Neural crest cell (in vitro differentiated cells): ENCODE results near the gene RGS11. TPM values are rescaled to one million over a fixed set of nuclear protein-coding genes. Genes with fewer than 3 reads are reported as not detected.
A peak's percentile ranks its signal among the peaks of the same experiment; 100 is the strongest.

Experiments
- DNase-seq: peaks from one replicate; pipeline ENCODE4 v3.0.0; 2021; ENCODE audit warnings: low read depth, mixed read lengths, low spot score
- H3K27ac Mint-ChIP-seq: one replicate; pipeline ENCODE4 v1.8.0; 2021; ENCODE audit warnings: mild to moderate bottlenecking, mixed read lengths; ENCODE audit not compliant: unreplicated experiment
- H3K27me3 Mint-ChIP-seq: 2 replicates; pipeline ENCODE4 v1.8.0; 2021; ENCODE audit warnings: low read depth, mild to moderate bottlenecking, mixed read lengths
- H3K36me3 Mint-ChIP-seq: 2 replicates; pipeline ENCODE4 v1.8.0; 2021; ENCODE audit warnings: low read depth, mild to moderate bottlenecking, mixed read lengths
- H3K4me1 Mint-ChIP-seq: 2 replicates; pipeline ENCODE4 v1.8.0; 2021; ENCODE audit warnings: mixed read lengths
- H3K4me3 Mint-ChIP-seq: one replicate; pipeline ENCODE4 v1.8.0; 2021; ENCODE audit warnings: mild to moderate bottlenecking, mixed read lengths
- H3K9me3 Mint-ChIP-seq: 2 replicates; pipeline ENCODE4 v1.8.0; 2021; ENCODE audit warnings: mixed read lengths
- CTCF ChIP-seq: fragments of 200-600 bp; sonication (generic); conservative IDR thresholded peaks from 2 replicates; pipeline ENCODE4 v1.5.0; 2021; ENCODE audit warnings: antibody characterized with exemption, mild to moderate bottlenecking
- total RNA-seq: library from RNA; stranded (reverse); gene quantifications from 2 replicates; pipeline ENCODE4 v1.2.1, GENCODE V29; 2021

The RGS11 gene
- total RNA-seq, 1 donor from 2014 or later: 2.8 TPM

DNA sequence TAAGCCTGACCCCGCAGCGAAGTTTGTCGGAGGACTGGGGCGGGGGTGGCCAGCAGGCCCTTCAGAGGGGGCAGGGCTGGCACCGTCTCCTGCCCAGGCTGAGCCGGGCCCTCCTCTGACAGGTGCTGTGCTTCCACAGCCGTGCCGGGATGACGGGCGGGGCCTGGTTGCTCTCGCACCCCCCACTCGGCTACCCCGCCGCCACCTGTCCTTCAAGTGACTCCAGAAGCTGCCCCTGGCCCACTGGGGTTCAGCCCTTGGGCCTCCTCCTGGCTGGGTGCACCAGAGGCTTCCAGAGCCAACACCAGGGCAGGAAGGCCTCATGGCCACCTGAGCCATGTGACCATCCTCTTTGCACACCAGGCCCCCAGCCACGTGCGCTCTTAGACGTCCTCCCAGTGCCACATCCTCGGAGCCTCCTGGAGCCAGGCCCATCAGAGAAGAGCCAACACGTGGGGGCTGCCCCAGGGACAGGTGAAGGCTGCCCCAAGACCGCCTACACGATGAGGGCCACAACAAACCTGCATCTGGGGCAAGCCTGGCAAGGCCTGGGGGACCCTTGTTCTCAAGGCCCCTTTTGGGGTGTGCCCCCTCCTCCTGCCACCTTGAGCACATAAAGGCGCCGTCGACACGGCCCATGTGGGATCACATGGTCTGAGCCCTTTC is 14.4 kb upstream of the RGS11 start:
- TF ChIP-seq CTCF: no peak

DNA sequence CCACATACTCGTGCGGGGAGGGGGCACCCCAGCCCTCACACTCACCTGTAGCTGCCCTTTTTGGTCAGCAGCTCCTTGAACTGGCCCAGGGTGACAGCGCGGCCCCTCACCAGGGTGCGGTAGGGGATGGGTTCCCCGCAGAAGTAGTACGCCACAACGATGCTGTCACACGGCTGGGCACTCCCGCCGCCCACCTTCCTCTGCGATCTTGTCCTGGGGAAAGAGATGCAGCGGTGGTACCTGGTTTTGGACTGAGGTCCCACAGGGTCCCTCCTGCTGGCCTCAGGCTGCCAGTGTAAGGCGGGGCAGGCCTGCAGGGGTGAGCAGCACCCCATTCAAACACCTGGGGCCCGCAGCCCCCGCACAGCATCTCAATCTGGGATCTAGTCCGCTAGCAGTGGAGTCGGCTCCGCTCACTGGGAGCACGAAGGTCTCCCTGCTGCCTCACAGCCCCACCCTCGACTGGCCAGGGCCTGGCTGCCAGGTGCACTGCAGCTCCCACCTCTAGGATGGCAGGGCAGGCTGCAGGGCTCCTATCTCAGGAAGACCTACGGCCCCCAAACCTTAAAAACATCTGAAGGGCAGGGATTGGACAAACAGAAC is 13.8 kb upstream of the RGS11 start:
- Mint-ChIP-seq H3K4me3 (no peak overlapping the region), H3K4me1 (no peaks in the 10 kb centered on the region), H3K9me3 (no peaks in the 10 kb centered on the region), H3K27me3 (no peaks in the 10 kb centered on the region), H3K36me3 (peaks cover 6% of the 10 kb centered on the region), H3K27ac (no peak overlapping the region)
- TF ChIP-seq CTCF: no peak
- no peak for DNase-seq

More for the DNA sequence above, 14.4 kb upstream of the RGS11 start:
- Mint-ChIP-seq H3K36me3 (peaks cover 6% of the 10 kb centered on the region), H3K4me1 (no peaks in the 10 kb centered on the region), H3K27me3 (no peaks in the 10 kb centered on the region), H3K27ac (peak overlapping the region; percentile 43), H3K4me3 (no peak overlapping the region), H3K9me3 (no peaks in the 10 kb centered on the region)
- no peak for DNase-seq

- Mint-ChIP-seq H3K9me3 (no peaks in the 10 kb centered on the region), H3K27me3 (no peaks in the 10 kb centered on the region), H3K27ac (no peak overlapping the region), H3K4me1 (no peaks in the 10 kb centered on the region), H3K36me3 (peaks cover 6% of the 10 kb centered on the region), H3K4me3 (no peak overlapping the region)
- no peak for DNase-seq
- no peak for TF ChIP-seq CTCF
Observed at GRCh38 chr16:287981-288920, 12.5 kb upstream of the RGS11 start.

- H3K9me3 Mint-ChIP-seq: no peaks in the 10 kb centered on the region
- no peak overlapping the region for H3K4me3 Mint-ChIP-seq
- no peak for DNase-seq
Observed at GRCh38 chr16:287298-287811, 11.6 kb upstream of the RGS11 start.

More at GRCh38 chr16:287298-287811, 11.6 kb upstream of the RGS11 start:
- H3K36me3 Mint-ChIP-seq: peaks cover 6% of the 10 kb centered on the region
- H3K4me1 Mint-ChIP-seq: no peaks in the 10 kb centered on the region
- no peak overlapping the region for H3K27ac Mint-ChIP-seq
- no peak for TF ChIP-seq CTCF
- no peaks in the 10 kb centered on the region for H3K27me3 Mint-ChIP-seq
